Cortex of kidney (tissue), 1 donor: ENCODE results near the gene NPAS3.
"Not testable (repeated sequence)": the region's sequence is repeated elsewhere in the genome, so short reads cannot be mapped to it uniquely, and the experiment has no call there.

ENCODE experiments used
- DNase-seq: peaks from one replicate; lab custom pipeline; 2025; lab: John Stamatoyannopoulos, UW

The NPAS3 gene

GRCh38 chr14:33073023-33073422 lies 134.3 kb downstream of the NPAS3 start:
- no peak for DNase-seq

GRCh38 chr14:33081259-33081658 lies 142.6 kb downstream of the NPAS3 start:
- DNase-seq, result no peak

GRCh38 chr14:33085799-33086198 lies 147.1 kb downstream of the NPAS3 start:
- no peak for DNase-seq

GRCh38 chr14:33088274-33088673 lies 149.6 kb downstream of the NPAS3 start:
- not testable (repeated sequence) for DNase-seq

- no peak for DNase-seq
Observed at GRCh38 chr14:33098016-33098415, 159.3 kb downstream of the NPAS3 start.

- no peak for DNase-seq
Observed at GRCh38 chr14:33103489-33103888, 164.8 kb downstream of the NPAS3 start.

- DNase-seq, result no peak
Observed at GRCh38 chr14:33103966-33104365, 165.3 kb downstream of the NPAS3 start.

GRCh38 chr14:33110737-33111443 lies 172.2 kb downstream of the NPAS3 start:
- no peak for DNase-seq

GRCh38 chr14:33114331-33114730 lies 175.7 kb downstream of the NPAS3 start:
- no peak for DNase-seq

GRCh38 chr14:33118668-33119067 lies 180.0 kb downstream of the NPAS3 start:
- no peak for DNase-seq

- no peak for DNase-seq
Observed at GRCh38 chr14:33120341-33120740, 181.7 kb downstream of the NPAS3 start.

GRCh38 chr14:33120966-33121365 lies 182.3 kb downstream of the NPAS3 start:
- DNase-seq, result no peak

- DNase-seq, result no peak
Observed at GRCh38 chr14:33123281-33123680, 184.6 kb downstream of the NPAS3 start.

GRCh38 chr14:33126433-33126832 lies 187.8 kb downstream of the NPAS3 start:
- no peak for DNase-seq

- no peak for DNase-seq
Observed at GRCh38 chr14:33127531-33127930, 188.9 kb downstream of the NPAS3 start.

- no peak for DNase-seq
Observed at GRCh38 chr14:33131801-33132200, 193.1 kb downstream of the NPAS3 start.

- DNase-seq, result no peak
Observed at GRCh38 chr14:33134162-33134561, 195.5 kb downstream of the NPAS3 start.

GRCh38 chr14:33134975-33135374 lies 196.3 kb downstream of the NPAS3 start:
- DNase-seq, result no peak

- DNase-seq, result no peak
Observed at GRCh38 chr14:33150666-33151428, 212.2 kb downstream of the NPAS3 start.

- no peak for DNase-seq
Observed at GRCh38 chr14:33163109-33163508, 224.4 kb downstream of the NPAS3 start.

GRCh38 chr14:33163600-33163999 lies 224.9 kb downstream of the NPAS3 start:
- no peak for DNase-seq

GRCh38 chr14:33165144-33165925 lies 226.7 kb downstream of the NPAS3 start:
- no peak for DNase-seq

- DNase-seq, result no peak
Observed at GRCh38 chr14:33165926-33166289, 227.2 kb downstream of the NPAS3 start.
